ENCODE measurements around the gene ARIH1. TPM values are rescaled to one million over a fixed set of nuclear protein-coding genes. Genes with fewer than 3 reads are reported as not detected.

Gene ARIH1
- total RNA-seq, 1 experiment from 2014 or later: 209 TPM

GRCh38 chr15:72536506-72536905 is 62.4 kb downstream of the ARIH1 start:
- POLR2A ChIA-PET: no interaction called here
- no peak overlapping the region for H3K4me2 ChIP-seq (ENCODE audit: low read length)
- RAD21 ChIA-PET (ENCODE audit: low non-redundant PET in 1 of 2, low total read pairs in 2 of 2, uncharacterized antibody in 2 of 2, unreplicated experiment in 2 of 2): interaction anchor here in 1 of 2 experiments (0.7 kb wide), 1 partner anchor 63 kb away, joined by 4 read pairs; no protein-coding TSS in a partner anchor
- no peak overlapping the region for H3K9ac ChIP-seq (ENCODE audit: low read length)
- H3K36me3 ChIP-seq (ENCODE audit: control insufficient read depth in 1 of 2, insufficient read depth in 2 of 2, low read length in 2 of 2): 0 out of 4 replicates have a peak, but pooled peaks cover 0 to 2% of the 10 kb centered on the region in 2 experiments
- ATAC-seq (no peak), DNase-seq (ENCODE audit: low read depth, low spot score) (no peak)
- no peaks in the 10 kb centered on the region for H3K9me2 ChIP-seq (ENCODE audit: insufficient read depth)
- no peak overlapping the region for H3K27ac ChIP-seq (ENCODE audit: low read depth, low read length)
- H3K4me1 ChIP-seq (ENCODE audit: control insufficient read depth in 1 of 2, insufficient read depth in 2 of 2, low read length in 2 of 2): no peaks in the 10 kb centered on the region
- no peaks in the 10 kb centered on the region for H3K27me3 ChIP-seq (ENCODE audit: insufficient read depth, low read length)
- H4K20me1 ChIP-seq (ENCODE audit: insufficient read depth): 0 out of 2 replicates have a peak, but pooled peaks cover 3% of the 10 kb centered on the region
- CTCF ChIA-PET: no interaction called here
- no TSS peak for BruUV-seq (replicated peaks)
- TF ChIP-seq EZH2phosphoT487 (IDR thresholded peaks at IDR 0.05; ENCODE audit: borderline replicate concordance): no peak
- no peak for TF ChIP-seq CBX3 (IDR thresholded peaks at IDR 0.05; ENCODE audit: low read depth)
- TF ChIP-seq SRF (IDR thresholded peaks at IDR 0.05; ENCODE audit: low read depth): no peak
- TF ChIP-seq POLR2A (IDR thresholded peaks at IDR 0.05; ENCODE audit: borderline replicate concordance, extremely low read depth, insufficient read depth, insufficient read length): no peak
- TF ChIP-seq POLR2AphosphoS5 (IDR thresholded peaks at IDR 0.05; ENCODE audit: low read depth, low read length): no peak
- no peak overlapping the region for H3K4me3 ChIP-seq (replicated peaks in 1 of 2; ENCODE audit: low read depth in 1 of 2, low read length in 2 of 2)
- H3K9me3 ChIP-seq (ENCODE audit: control insufficient read depth in 1 of 2, insufficient read depth in 1 of 2, low read depth in 1 of 2, low read length in 2 of 2): peaks cover 16 to 19% of the 10 kb centered on the region in 2 experiments; a peak in 2 of 4 replicates
- H3K79me2 ChIP-seq (ENCODE audit: insufficient read depth, low read length): peaks cover 88% of the 10 kb centered on the region
- intact Hi-C loops (cut with micrococcal nuclease): no loop called here
- H2AFZ ChIP-seq (ENCODE audit: low read depth, low read length, poor library complexity, severe bottlenecking): no peak overlapping the region

DNA sequence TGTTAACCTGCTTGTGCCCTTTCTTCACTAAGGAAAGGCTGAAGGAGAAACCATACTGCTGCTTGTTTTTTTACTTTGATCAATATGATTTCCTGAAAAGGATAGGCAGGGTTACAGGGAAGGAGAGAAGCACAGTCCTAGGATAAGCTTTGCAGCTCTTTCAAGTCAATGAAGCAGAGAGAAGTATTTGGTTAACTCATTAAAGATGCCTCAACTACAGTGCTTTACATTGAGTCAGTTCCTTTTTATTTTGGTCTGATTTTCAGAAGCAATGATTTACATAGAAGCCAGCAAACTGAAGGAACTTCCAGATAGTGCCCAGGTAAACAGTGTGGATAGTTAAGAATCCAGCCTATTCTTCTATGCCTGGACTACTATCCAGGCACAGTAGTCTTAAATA is 64.8 kb downstream of the ARIH1 start:
- no TSS peak for BruUV-seq (replicated peaks)
- H3K79me2 ChIP-seq (ENCODE audit: insufficient read depth, low read length): peaks cover 81% of the 10 kb centered on the region
- intact Hi-C loops (cut with micrococcal nuclease): no loop called here

More for the DNA sequence above, 64.8 kb downstream of the ARIH1 start:
- no peak for DNase-seq (ENCODE audit: low read depth, low spot score)
- ChIA-PET CTCF (no interaction called here), RAD21 (ENCODE audit: low non-redundant PET in 1 of 2, low total read pairs in 2 of 2, uncharacterized antibody in 2 of 2, unreplicated experiment in 2 of 2) (no interaction called here), POLR2A (interaction anchor here (1.0 kb wide), 1 partner anchor 30 kb away, joined by 3 read pairs; no protein-coding TSS in a partner anchor)
- no peak overlapping the region for H3K27ac ChIP-seq (ENCODE audit: low read depth, low read length)
- H3K4me1 ChIP-seq (ENCODE audit: control insufficient read depth in 1 of 2, insufficient read depth in 2 of 2, low read length in 2 of 2): no peaks in the 10 kb centered on the region
- H3K36me3 ChIP-seq (ENCODE audit: control insufficient read depth in 1 of 2, insufficient read depth in 2 of 2, low read length in 2 of 2): 0 out of 4 replicates have a peak, but pooled peaks cover 0 to 6% of the 10 kb centered on the region in 2 experiments
- H3K9ac ChIP-seq (ENCODE audit: low read length): no peak overlapping the region
- no peak for ATAC-seq
- 0 out of 2 replicates have a peak, but pooled peaks cover 3% of the 10 kb centered on the region for H4K20me1 ChIP-seq (ENCODE audit: insufficient read depth)
- H3K9me2 ChIP-seq (ENCODE audit: insufficient read depth): no peaks in the 10 kb centered on the region
- TF ChIP-seq CTCF (IDR thresholded peaks at IDR 0.05 in 2 of 3, conservative IDR thresholded peaks at IDR 0.05 in 1 of 3; ENCODE audit: borderline replicate concordance in 1 of 3, insufficient read depth in 1 of 3, low read depth in 2 of 3, low read length in 2 of 3) (no peak), FOSL1 (IDR thresholded peaks at IDR 0.05; ENCODE audit: low read depth) (no peak), ZFX (IDR thresholded peaks at IDR 0.05) (no peak), ATF3 (IDR thresholded peaks at IDR 0.05) (no peak), SIN3A (IDR thresholded peaks at IDR 0.05; ENCODE audit: low read depth) (no peak), POLR2AphosphoS5 (IDR thresholded peaks at IDR 0.05; ENCODE audit: low read depth, low read length) (no peak), EGR1 (IDR thresholded peaks at IDR 0.05; ENCODE audit: low read depth) (no peak), EZH2phosphoT487 (IDR thresholded peaks at IDR 0.05; ENCODE audit: borderline replicate concordance) (no peak), ELF1 (IDR thresholded peaks at IDR 0.05; ENCODE audit: borderline replicate concordance, low read depth) (no peak), SP1 (IDR thresholded peaks at IDR 0.05; ENCODE audit: low read depth) (no peak), POLR2A (IDR thresholded peaks at IDR 0.05; ENCODE audit: borderline replicate concordance, extremely low read depth, insufficient read depth, insufficient read length) (no peak), CBX3 (IDR thresholded peaks at IDR 0.05; ENCODE audit: low read depth) (no peak), JUND (IDR thresholded peaks at IDR 0.05) (no peak), YY1 (IDR thresholded peaks at IDR 0.05; ENCODE audit: extremely low read depth, insufficient replicate concordance, low read depth, low read length) (no peak), MAX (IDR thresholded peaks at IDR 0.05) (no peak)
- H3K9me3 ChIP-seq (ENCODE audit: control insufficient read depth in 1 of 2, insufficient read depth in 1 of 2, low read depth in 1 of 2, low read length in 2 of 2): peaks cover 20 to 23% of the 10 kb centered on the region in 2 experiments; a peak in 2 of 4 replicates
- no peak overlapping the region for H3K4me3 ChIP-seq (replicated peaks in 1 of 2; ENCODE audit: low read depth in 1 of 2, low read length in 2 of 2)
- H3K4me2 ChIP-seq (ENCODE audit: low read length): no peak overlapping the region
- no peaks in the 10 kb centered on the region for H3K27me3 ChIP-seq (ENCODE audit: insufficient read depth, low read length)
- H2AFZ ChIP-seq (ENCODE audit: low read depth, low read length, poor library complexity, severe bottlenecking): no peak overlapping the region

Data from HCT116 (cell line).